ENCODE measurements around the gene C1QB. TPM values are rescaled to one million over a fixed set of nuclear protein-coding genes. Genes with fewer than 3 reads are reported as not detected.
"Not testable (repeated sequence)": the region's sequence is repeated elsewhere in the genome, so short reads cannot be mapped to it uniquely, and the experiment has no call there.

Gene C1QB
- total RNA-seq, 2 donors from 2014 or later, result 73.9 to 85.4 TPM

DNA sequence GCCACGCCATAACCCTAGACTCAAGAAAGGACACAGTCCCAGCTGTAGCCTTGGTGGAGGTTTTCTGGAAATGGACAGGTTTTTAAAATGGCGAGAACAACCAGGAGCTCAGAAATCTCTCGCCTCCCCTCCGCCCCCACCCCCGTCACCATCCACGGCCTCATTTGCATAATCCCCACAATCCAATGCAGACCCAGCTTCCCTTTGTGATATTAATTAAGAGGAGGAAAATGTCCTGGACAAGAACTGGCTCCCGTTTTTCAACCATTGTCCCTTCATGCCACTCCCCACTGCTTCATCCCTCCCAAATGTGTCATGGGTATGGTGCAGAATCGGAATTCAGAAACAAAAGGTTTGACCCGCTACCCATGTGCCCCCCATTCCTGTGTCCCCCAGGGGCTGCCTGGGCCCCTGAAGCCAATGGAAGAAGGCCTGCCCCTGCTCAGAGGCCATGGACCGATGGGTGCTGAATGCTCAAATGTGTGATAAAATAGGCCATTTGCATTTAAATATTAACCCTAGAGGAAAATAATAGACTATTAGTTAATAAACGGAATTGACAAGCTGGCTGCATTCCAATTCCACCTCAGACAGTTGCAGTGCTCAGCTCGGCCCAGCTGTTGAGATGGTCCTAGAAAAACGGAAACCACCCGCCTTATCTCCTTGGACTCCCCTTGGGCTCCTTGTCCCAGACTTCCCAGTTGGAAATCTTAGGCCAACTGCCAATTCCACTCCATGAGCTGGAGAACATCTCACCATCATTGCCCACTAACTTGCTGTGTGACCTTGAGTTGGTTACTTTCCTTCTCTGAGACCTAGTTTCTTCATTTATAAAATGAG, 46.9 kb downstream of the C1QB start:
- TF ChIP-seq CTCF (IDR thresholded peaks at IDR 0.05) (no peak), POLR2A (IDR thresholded peaks at IDR 0.05) (no peak)
- Histone ChIP-seq H3K27me3 (no peaks in the 10 kb centered on the region), H3K27ac (no peak overlapping the region), H3K4me3 (no peak overlapping the region), H3K9me3 (no peaks in the 10 kb centered on the region), H3K36me3 (replicated peaks in 1 of 2; ENCODE audit: insufficient read depth in 1 of 2, low read depth in 2 of 2) (no peaks in the 10 kb centered on the region), H3K4me1 (no peaks in the 10 kb centered on the region)
- intact Hi-C loops (cut with DNase I), result loop anchor here (5.0 to 10.0 kb wide), 2 partner anchors 192 to 265 kb away; no protein-coding TSS in a partner anchor
- no peak for DNase-seq
- no peak for ATAC-seq
- WGBS, 2 donors, result 62 to 64% methylated on average over 14 of the region's 14 CpGs

DNA sequence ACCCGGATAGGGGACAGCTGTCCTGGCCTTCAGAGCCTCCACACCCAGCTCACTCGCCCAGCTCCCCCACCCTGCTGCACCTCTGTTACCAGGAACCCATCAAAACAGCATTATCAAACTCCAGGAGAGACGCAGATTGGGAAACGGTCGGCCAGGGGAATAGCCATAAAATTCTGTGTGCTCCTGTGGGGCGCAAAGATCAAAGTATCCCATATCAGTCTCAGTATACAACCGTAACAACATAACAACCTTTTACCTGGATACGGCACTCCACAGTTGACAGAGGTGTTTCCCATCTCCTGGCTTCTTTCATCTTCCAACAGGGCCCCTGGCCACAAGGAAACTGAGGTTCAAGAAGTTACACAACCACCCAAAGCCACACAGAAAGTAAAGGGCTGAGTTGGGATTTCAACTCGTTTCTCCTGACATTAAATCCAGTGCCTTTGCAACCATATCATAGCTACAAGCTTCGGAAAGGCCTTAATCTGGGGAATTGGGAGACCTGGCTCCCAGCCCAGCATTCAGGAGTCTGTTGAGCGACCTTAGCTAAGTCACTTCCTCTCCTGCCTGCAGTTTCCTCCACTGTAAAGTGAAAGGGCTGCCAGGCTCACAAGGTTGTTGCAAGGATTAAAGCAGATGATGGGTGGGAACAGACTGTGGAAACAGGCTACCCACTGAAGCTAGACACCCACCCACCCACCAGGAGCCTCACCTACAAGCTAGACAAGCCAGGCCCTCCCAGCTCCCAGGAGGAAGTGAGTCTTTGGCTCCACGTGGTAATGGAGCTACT, 49.5 kb downstream of the C1QB start:
- Histone ChIP-seq H3K27me3 (no peaks in the 10 kb centered on the region), H3K27ac (no peak overlapping the region), H3K9me3 (no peaks in the 10 kb centered on the region), H3K4me3 (no peak overlapping the region), H3K4me1 (no peaks in the 10 kb centered on the region), H3K36me3 (replicated peaks in 1 of 2; ENCODE audit: insufficient read depth in 1 of 2, low read depth in 2 of 2) (no peaks in the 10 kb centered on the region)
- 56 to 62% methylated on average over 12 of the region's 12 CpGs for WGBS, 2 donors
- TF ChIP-seq CTCF (IDR thresholded peaks at IDR 0.05) (no peak), POLR2A (IDR thresholded peaks at IDR 0.05) (no peak)
- ATAC-seq (no peak), DNase-seq (no peak)
- intact Hi-C loops (cut with DNase I), result loop anchor here (5.0 to 10.0 kb wide), 2 partner anchors 190 to 262 kb away; no protein-coding TSS in a partner anchor

DNA sequence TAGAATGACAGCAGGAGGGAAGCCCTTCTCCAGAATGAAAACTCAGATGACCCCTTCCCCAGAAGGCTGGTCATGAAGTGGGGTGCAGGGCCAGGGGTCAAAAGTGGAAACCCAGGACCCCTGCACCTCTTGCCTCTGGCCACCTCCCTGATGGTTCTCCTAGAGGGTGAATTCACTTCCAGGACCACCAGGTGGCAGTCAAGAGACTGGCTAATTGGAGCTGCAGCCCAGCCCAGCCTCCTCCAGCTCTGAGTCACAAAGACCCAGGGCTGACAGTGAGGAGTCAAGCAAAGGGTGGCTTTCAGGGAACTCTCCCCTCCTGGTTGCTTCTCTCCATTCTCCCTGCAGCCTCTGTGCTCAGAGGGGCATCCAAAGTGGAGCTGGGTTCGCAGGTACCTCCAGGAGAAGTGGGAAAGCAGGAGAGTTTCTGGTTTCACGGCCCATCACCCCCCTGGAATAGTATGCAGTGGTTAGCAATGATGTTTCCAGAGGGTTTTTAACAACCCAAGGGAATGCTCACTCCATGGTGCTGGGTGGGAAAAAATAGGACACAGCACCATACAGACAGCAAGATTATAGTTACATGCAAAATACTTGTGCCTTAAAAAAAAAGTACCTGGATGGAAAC, 51.5 kb downstream of the C1QB start:
- H3K36me3 ChIP-seq (replicated peaks in 1 of 2; ENCODE audit: insufficient read depth in 1 of 2, low read depth in 2 of 2), result no peaks in the 10 kb centered on the region
- ATAC-seq, result peak; percentile 92
- TF ChIP-seq CTCF (IDR thresholded peaks at IDR 0.05) (peak; percentile 66 to 92 (median 88)), POLR2A (IDR thresholded peaks at IDR 0.05) (no peak)
- H3K27me3 ChIP-seq, result no peaks in the 10 kb centered on the region
- intact Hi-C loops (cut with DNase I), result loop anchor here (5.0 to 10.0 kb wide), 2 partner anchors 188 to 260 kb away; no protein-coding TSS in a partner anchor
- no peak overlapping the region for H3K27ac ChIP-seq
- no peaks in the 10 kb centered on the region for H3K9me3 ChIP-seq
- WGBS, 2 donors, result 97 to 100% methylated on average over 1 to 2 of the region's 2 CpGs
- H3K4me3 ChIP-seq, result no peak overlapping the region
- DNase-seq, result peak; percentile 88 to 93 (median 92)
- no peaks in the 10 kb centered on the region for H3K4me1 ChIP-seq

GRCh38 chr1:22705586-22705985, 52.5 kb downstream of the C1QB start:
- no peak for DNase-seq
- H3K27ac ChIP-seq, result no peak overlapping the region
- ATAC-seq, result no peak
- TF ChIP-seq POLR2A (IDR thresholded peaks at IDR 0.05) (no peak), CTCF (IDR thresholded peaks at IDR 0.05) (no peak)
- H3K9me3 ChIP-seq, result no peaks in the 10 kb centered on the region
- intact Hi-C loops (cut with DNase I), result loop anchor here (10.0 kb wide), 1 partner anchor 259 kb away; no protein-coding TSS in a partner anchor
- H3K4me1 ChIP-seq, result peaks cover 8% of the 10 kb centered on the region
- no peaks in the 10 kb centered on the region for H3K36me3 ChIP-seq (replicated peaks in 1 of 2; ENCODE audit: insufficient read depth in 1 of 2, low read depth in 2 of 2)
- H3K4me3 ChIP-seq, result no peak overlapping the region
- H3K27me3 ChIP-seq, result no peaks in the 10 kb centered on the region

DNA sequence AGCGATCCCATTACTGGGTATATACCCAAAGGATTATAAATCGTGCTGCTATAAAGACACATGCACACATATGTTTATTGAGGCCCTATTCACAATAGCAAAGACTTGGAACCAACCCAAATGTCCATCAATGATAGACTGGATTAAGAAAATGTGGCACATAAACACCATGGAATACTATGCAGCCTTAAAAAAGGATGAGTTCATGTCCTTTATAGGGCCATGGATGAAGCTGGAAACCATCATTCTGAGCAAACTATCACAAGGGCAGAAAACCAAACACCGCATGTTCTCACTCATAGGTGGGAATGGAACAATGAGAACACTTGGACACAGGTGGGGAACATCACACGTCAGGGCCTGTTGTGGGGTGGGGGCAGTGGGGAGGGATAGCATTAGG, 53.1 kb downstream of the C1QB start:
- H3K27ac ChIP-seq; H3K9me3 ChIP-seq; H3K4me3 ChIP-seq; DNase-seq; H3K36me3 ChIP-seq (replicated peaks in 1 of 2; ENCODE audit: insufficient read depth in 1 of 2, low read depth in 2 of 2); H3K27me3 ChIP-seq; ATAC-seq; H3K4me1 ChIP-seq: not testable (repeated sequence)
- 93 to 96% methylated on average over 4 of the region's 4 CpGs for WGBS, 2 donors
- intact Hi-C loops (cut with DNase I), result loop anchor here (10.0 kb wide), 1 partner anchor 259 kb away; no protein-coding TSS in a partner anchor

Data from body of pancreas (tissue), 4 donors.